HEK293T (cell line): Measurements from ENCODE around the gene HAO1.

Source experiments
- CTCF ChIA-PET: fragments of 350-600 bp; formaldehyde crosslinking; extraction: SDS; loops from one replicate; lab custom pipeline; 2021; ENCODE audit warnings: antibody characterized with exemption, inconsistent platforms; lab: Yijun Ruan, JAX
- POLR2A ChIA-PET: fragments of 350-600 bp; formaldehyde crosslinking; extraction: SDS; loops from one replicate; lab custom pipeline; 2020; ENCODE audit warnings: antibody characterized with exemption, inconsistent platforms; lab: Yijun Ruan, JAX
- DNase-seq: peaks from one replicate; pipeline ENCODE4 v3.0.0; 2012; ENCODE audit warnings: mixed read lengths; ENCODE audit errors: extremely low spot score
- ARNT ChIP-seq: fragments of 450-650 bp; IDR thresholded peaks from 2 replicates; pipeline ENCODE4 v1.6.1; 2017; ENCODE audit warnings: mild to moderate bottlenecking
- BHLHE40 ChIP-seq: fragments of 450-650 bp; IDR thresholded peaks from 2 replicates; pipeline ENCODE4 v1.6.1; 2016; ENCODE audit warnings: mild to moderate bottlenecking, moderate library complexity, borderline replicate concordance
- CTBP1 ChIP-seq: fragments of 450-650 bp; IDR thresholded peaks from 2 replicates; pipeline ENCODE4 v1.6.1; 2016; ENCODE audit warnings: borderline replicate concordance
- ELF4 ChIP-seq: fragments of 450-650 bp; IDR thresholded peaks from 2 replicates; pipeline ENCODE4 v1.6.1; 2017; ENCODE audit warnings: antibody characterized with exemption
- FOXA1 ChIP-seq: fragments of 450-650 bp; IDR thresholded peaks from 2 replicates; pipeline ENCODE4 v1.6.1; 2016; ENCODE audit warnings: mild to moderate bottlenecking
- FOXK2 ChIP-seq: fragments of 450-650 bp; IDR thresholded peaks from 2 replicates; pipeline ENCODE4 v1.6.1; 2016; ENCODE audit warnings: mild to moderate bottlenecking
- FOXM1 ChIP-seq: fragments of 450-650 bp; IDR thresholded peaks from 2 replicates; pipeline ENCODE4 v1.6.1; 2017; ENCODE audit warnings: mild to moderate bottlenecking, borderline replicate concordance
- HDGF ChIP-seq: fragments of 450-650 bp; IDR thresholded peaks from 2 replicates; pipeline ENCODE4 v1.6.1; 2017; ENCODE audit warnings: antibody characterized with exemption, borderline replicate concordance
- L3MBTL2 ChIP-seq: fragments of 450-650 bp; conservative IDR thresholded peaks from 2 replicates; pipeline ENCODE4 v1.6.1; 2016; ENCODE audit warnings: mild to moderate bottlenecking
- LEF1 ChIP-seq: fragments of 450-650 bp; IDR thresholded peaks from 2 replicates; pipeline ENCODE4 v1.6.1; 2017; ENCODE audit warnings: mild to moderate bottlenecking, borderline replicate concordance
- NFRKB ChIP-seq: fragments of 450-650 bp; IDR thresholded peaks from 2 replicates; pipeline ENCODE4 v1.6.1; 2016; ENCODE audit warnings: mild to moderate bottlenecking, moderate library complexity
- PKNOX1 ChIP-seq: fragments of 450-650 bp; IDR thresholded peaks from 2 replicates; pipeline ENCODE4 v1.6.1; 2016
- SP1 ChIP-seq: fragments of 450-650 bp; IDR thresholded peaks from 2 replicates; pipeline ENCODE4 v1.6.1; 2017
- SUZ12 ChIP-seq: fragments of 450-650 bp; IDR thresholded peaks from 2 replicates; pipeline ENCODE4 v1.6.1; 2016; ENCODE audit warnings: mild to moderate bottlenecking
- TARDBP ChIP-seq: fragments of 450-650 bp; IDR thresholded peaks from 2 replicates; pipeline ENCODE4 v1.6.1; 2016
- ZNF384 ChIP-seq: fragments of 450-650 bp; IDR thresholded peaks from 2 replicates; pipeline ENCODE4 v1.6.1; 2016

Gene HAO1

DNA sequence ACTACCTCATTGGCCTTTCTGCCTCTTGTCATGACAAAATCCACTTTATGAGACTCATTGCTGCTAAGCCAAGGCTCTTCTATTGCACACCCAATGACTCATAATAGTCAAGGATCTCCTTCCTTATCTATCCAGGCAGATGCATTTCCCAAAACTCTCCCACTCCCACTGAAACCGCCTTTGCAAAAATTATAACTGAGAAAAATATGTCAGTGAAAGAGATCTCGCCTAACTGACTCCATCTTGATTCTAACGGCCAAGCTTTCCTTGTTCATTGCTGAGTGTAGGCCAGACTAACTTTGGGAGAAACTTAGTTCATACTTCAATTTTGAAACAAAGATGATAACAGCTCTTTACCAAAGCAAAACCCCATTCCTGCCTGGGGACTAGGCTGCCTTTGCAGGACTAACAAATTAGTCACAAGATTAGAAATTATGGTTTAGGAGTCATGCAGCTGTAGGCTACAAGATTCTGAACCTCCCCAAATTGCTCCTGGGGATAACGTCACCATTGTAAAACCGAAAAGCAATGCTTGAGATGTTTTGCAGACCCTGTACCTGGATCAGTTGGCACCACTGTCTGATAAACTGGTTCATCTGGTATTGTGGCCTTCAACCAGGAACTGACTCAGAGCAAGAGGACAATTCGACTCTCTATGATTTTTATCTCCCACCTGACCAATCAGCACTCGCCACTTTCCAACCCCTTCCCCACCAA, 47.1 kb downstream of the HAO1 start:
- DNase-seq, result no peak
- POLR2A ChIA-PET, result no interaction called here
- CTCF ChIA-PET, result no interaction called here
- no peak for TF ChIP-seq L3MBTL2
- TF ChIP-seq FOXA1, result no peak
- TF ChIP-seq LEF1, result no peak
- no peak for TF ChIP-seq TARDBP

DNA sequence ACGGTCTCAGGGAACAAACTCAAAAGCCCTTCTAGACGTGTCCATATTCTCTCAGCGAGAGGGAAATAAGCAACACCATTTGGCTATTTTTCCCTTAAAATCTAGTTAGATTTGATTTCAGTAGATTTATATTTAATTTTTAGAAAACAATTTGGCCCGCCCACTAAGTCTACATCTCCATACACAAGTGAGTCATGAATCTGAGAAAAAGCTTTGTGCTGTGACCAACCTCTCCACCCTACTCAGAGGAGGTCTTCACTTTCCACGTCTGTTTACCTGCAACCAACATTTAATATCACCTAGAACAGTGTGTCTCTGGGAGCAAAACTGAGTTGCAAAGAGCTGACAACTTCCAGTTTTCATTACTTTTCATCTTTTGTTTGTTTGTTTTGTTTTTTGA, 48.6 kb downstream of the HAO1 start:
- ChIA-PET POLR2A (no interaction called here), CTCF (no interaction called here)
- no peak for DNase-seq
- TF ChIP-seq BHLHE40 (no peak), ELF4 (no peak), FOXA1 (no peak), SUZ12 (no peak), PKNOX1 (no peak), LEF1 (no peak), ARNT (no peak)

DNA sequence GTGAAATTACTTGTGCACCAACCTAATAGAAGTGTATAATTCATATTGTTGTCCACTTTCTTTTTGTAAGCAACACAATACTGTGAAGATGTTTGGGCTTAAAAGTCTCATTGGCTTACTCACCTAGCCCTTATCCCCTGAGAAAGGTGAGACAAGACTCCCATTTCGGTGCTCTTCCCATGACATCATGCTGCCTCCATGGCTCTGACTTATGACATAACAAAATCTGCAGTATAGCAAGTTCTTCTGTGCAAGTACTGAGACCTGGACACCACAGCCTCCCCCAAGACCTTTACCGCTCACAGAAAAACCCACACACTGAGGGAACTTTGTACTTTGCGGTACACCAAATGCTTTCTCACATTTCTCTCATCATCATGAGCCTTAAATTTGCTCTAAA, 50.5 kb downstream of the HAO1 start:
- no peak for DNase-seq
- CTCF ChIA-PET, result no interaction called here
- POLR2A ChIA-PET, result no interaction called here
- TF ChIP-seq FOXK2 (no peak), NFRKB (no peak), ZNF384 (no peak), ELF4 (no peak), L3MBTL2 (no peak), PKNOX1 (no peak), LEF1 (no peak), FOXA1 (no peak), ARNT (no peak), BHLHE40 (no peak), FOXM1 (no peak), SUZ12 (no peak), CTBP1 (no peak), TARDBP (no peak), HDGF (no peak), SP1 (no peak)

DNA sequence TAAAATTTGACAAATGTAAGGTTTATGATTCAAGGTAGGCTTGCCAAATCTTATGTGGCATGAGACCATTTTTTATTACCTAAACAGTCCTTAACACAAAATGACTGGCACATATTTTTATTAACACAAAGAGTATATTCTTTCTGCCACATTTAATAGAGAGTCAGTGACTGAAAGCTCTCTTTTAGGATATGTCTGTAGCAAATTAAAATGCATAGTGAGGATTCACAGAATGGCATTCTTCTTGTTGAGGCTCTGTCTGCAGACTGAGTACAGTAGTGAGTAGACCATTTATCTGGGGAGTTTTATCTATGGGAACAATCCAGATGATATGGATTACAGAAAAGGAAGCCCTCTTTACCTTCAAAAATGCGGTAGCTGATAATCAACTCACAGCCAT, 56.5 kb downstream of the HAO1 start:
- no peak for TF ChIP-seq PKNOX1
- no peak for TF ChIP-seq TARDBP
- no peak for TF ChIP-seq HDGF
- TF ChIP-seq FOXK2, result no peak
- TF ChIP-seq NFRKB, result no peak
- no peak for TF ChIP-seq BHLHE40
- TF ChIP-seq FOXM1, result no peak
- TF ChIP-seq ARNT, result no peak
- TF ChIP-seq L3MBTL2, result no peak
- no peak for TF ChIP-seq ELF4
- TF ChIP-seq SP1, result no peak
- no peak for TF ChIP-seq ZNF384
- TF ChIP-seq CTBP1, result no peak
- TF ChIP-seq SUZ12, result no peak
- TF ChIP-seq FOXA1, result no peak
- no peak for DNase-seq
- CTCF ChIA-PET, result no interaction called here
- POLR2A ChIA-PET, result no interaction called here

GRCh38 chr20:7883309-7883708, 56.9 kb downstream of the HAO1 start:
- CTCF ChIA-PET, result no interaction called here
- no peak for DNase-seq
- TF ChIP-seq NFRKB (no peak), ZNF384 (no peak)
- POLR2A ChIA-PET, result no interaction called here

- TF ChIP-seq ZNF384, result no peak
- TF ChIP-seq L3MBTL2, result no peak
- TF ChIP-seq NFRKB, result no peak
- no peak for TF ChIP-seq FOXK2
- no peak for TF ChIP-seq FOXA1
- TF ChIP-seq BHLHE40, result no peak
- TF ChIP-seq FOXM1, result no peak
- TF ChIP-seq ARNT, result no peak
- TF ChIP-seq SP1, result no peak
- no peak for TF ChIP-seq LEF1
- TF ChIP-seq SUZ12, result no peak
- no peak for TF ChIP-seq TARDBP
- no peak for TF ChIP-seq HDGF
- no peak for TF ChIP-seq CTBP1
- no peak for TF ChIP-seq PKNOX1
- TF ChIP-seq ELF4, result no peak
- POLR2A ChIA-PET, result no interaction called here
- CTCF ChIA-PET, result no interaction called here
Measured at GRCh38 chr20:7882076-7882475, 58.2 kb downstream of the HAO1 start.

More at GRCh38 chr20:7882076-7882475, 58.2 kb downstream of the HAO1 start:
- DNase-seq, result no peak
